Measurements from ENCODE around the gene EPHB1.

The EPHB1 gene

GRCh38 chr3:134918441-134918840 is 123.4 kb downstream of the EPHB1 start:
- DNase-seq: no peak

DNA sequence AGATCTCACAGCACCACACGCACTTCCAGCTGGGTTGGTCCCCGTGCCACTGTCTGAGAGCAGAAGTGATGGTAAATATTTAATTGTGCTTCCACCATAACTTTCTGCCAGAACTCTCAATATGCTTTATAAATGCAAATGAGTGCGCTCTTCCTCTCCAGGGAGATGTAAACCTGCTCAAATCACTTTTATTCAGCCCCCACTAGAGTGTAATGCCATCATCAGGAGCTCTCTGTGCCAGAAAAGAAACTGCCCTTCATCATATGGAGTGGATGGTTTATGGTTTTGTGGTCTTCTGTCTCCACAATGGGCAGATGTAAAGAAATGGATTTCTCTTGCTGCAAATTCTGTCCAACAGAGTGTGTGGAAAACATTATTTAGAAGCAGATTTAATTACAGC is 127.0 kb downstream of the EPHB1 start:
- DNase-seq: no peak

DNA sequence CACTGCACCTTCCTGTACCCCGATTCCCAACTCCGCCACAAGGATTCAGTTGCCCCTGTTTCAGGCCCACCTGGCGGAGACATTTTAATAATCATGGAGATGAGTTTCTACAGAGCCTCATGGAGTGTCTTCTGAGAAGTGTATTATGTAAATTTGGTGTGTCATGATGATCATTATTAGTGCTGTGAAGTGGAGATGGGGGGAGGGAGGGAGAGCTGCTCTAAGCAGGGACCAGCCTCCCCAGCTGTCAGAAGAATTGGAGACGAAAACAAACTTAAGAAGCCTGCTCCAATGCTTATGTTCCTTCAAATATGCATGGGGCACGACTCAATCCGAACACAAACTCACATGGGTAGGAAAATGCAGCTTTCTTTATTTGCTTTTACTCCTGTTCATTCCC is 127.8 kb downstream of the EPHB1 start:
- DNase-seq: no peak

- DNase-seq: no peak
Observed at GRCh38 chr3:134923286-134923685, 128.2 kb downstream of the EPHB1 start.

DNA sequence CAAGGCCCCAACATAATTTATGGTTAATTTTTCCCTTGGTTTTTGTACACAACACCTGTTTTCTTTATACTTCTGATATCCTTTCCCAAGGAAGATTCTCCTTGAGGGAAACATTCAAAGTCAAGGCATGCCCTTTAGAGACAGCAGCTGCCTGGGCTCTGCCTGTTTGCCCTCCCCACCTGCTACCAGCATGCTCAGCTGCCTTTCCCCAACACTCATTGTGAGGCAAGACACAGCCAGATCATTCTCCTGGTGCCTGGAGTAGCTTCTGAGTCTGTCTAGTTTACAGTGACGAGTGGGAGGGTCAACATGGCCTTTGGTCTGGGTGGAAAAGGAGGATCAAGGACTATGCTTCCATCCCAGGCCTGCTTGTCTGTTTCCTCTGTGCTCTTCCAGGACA is 132.5 kb downstream of the EPHB1 start:
- DNase-seq: no peak

DNA sequence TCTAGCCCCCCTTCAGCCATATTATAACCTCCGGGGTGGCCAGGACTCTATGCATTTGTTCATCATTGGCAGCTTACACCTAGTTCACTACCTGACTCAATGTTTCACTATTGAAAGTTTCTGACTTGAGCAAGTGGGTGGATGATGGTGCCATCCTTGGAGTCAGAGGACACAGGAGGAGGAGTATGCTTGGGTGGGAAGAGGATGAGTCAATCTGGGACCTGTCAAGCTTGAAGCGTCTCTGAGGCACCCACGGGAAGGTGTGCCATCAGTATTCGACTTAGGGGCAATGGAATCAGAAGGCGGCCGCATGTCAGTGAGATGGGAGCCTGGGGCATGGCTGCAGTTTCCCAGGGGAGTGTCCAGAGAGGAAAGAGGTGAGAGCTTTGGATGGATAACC is 133.3 kb downstream of the EPHB1 start:
- DNase-seq: no peak

GRCh38 chr3:134928819-134929218 is 133.8 kb downstream of the EPHB1 start:
- DNase-seq: no peak

DNA sequence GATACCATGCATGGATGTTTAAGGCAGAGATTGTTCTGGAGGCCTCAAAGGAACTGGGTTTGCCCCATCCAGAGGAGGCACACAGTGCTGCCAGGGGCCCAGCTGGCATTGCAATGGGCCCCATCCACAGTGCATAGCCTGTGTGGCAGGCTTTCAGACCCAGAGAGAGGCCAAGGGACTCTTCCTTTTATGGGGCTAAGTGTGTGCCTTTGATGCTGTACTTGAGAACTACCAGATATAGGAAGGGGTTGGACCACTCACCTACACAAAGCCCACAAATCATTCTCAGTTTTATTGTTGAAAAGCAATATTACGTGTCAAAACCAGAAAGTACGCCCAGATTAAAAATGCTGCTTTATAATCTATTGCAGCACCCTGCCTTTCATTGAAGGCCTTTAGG is 134.9 kb downstream of the EPHB1 start:
- DNase-seq: no peak

DNA sequence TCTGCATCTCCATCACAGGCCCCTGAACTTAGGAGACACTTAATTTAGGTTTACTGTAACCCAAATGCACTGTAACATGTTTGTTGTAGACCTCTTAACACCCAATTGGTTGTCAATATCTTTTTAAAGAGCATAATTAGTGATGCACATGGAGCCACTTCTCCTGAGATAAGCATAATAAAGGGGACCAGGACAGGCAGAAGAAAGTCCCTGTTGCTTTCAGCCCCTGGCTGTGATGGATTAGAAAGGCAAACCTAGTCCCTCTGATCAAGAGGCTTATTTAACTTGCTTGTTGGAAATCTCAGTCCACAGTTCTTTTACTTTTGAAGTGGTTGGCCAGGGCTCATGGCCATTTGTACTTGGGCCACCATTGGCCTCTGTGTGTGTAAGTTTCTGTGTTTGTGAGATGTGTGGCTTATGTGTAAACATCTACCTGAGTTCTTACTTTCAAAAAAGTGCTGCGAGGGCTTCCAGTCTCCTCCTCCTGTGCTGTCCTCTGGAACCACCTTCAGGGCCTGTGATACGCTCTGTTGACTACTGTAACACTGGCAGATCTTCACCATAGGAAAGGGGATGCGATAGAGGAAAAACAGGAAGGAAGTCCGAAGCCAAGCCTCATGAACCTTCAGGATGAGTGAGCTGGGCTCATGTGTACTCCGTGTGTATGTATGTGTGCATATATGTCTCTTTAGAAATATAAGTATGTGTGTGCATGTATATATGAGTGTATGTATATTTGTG is 136.2 kb downstream of the EPHB1 start:
- no peak for DNase-seq

GRCh38 chr3:134932035-134932434 is 137.0 kb downstream of the EPHB1 start:
- no peak for DNase-seq

DNA sequence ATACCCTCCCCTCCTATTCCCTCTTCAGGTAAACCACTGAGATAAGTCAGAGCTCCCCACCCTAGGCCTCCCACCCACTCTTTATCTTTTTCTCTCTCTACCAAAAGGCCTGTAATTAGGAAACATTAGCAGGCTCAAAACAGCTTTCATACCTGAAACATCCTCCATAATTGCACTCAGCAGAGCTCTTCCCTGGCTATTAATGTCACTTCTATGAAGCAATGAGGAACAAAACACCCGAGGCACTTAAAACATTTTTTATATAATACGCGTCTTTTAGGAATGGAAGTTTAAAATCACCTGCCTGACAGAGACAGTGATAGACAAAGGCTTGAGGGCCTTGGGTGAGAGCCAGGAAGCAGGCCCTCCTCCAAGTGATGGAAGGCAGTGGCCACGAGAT is 138.9 kb downstream of the EPHB1 start:
- no peak for DNase-seq

GRCh38 chr3:134934933-134935332 is 139.9 kb downstream of the EPHB1 start:
- no peak for DNase-seq

GRCh38 chr3:134937256-134938028 is 142.4 kb downstream of the EPHB1 start:
- DNase-seq: no peak

GRCh38 chr3:134938029-134938525 is 143.0 kb downstream of the EPHB1 start:
- DNase-seq: no peak

GRCh38 chr3:134939978-134940377 is 144.9 kb downstream of the EPHB1 start:
- no peak for DNase-seq

GRCh38 chr3:134941820-134942219 is 146.8 kb downstream of the EPHB1 start:
- DNase-seq: no peak

- no peak for DNase-seq
Observed at GRCh38 chr3:134944429-134944828, 149.4 kb downstream of the EPHB1 start.

- DNase-seq: no peak
Observed at GRCh38 chr3:134949150-134949549, 154.1 kb downstream of the EPHB1 start.

DNA sequence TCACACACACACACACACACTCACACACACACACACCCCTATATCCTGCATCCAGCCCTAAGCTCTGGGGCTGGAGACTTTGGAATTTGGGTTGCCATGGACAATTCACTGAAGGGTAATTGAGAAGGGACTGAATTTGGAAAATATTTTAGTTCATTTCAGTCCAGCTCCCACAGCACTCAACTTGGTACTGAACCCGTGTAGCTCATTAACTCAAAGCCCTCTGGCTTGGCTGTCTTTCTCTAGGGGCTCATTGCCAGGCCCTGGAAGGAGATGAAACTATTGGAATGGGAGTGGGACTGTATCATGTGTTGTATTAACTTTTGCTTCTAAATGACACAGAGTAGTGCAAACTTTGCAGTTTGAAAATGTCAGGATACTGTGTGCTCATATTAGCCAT is 157.3 kb downstream of the EPHB1 start:
- DNase-seq: no peak

GRCh38 chr3:134955874-134956273 is 160.8 kb downstream of the EPHB1 start:
- no peak for DNase-seq

DNA sequence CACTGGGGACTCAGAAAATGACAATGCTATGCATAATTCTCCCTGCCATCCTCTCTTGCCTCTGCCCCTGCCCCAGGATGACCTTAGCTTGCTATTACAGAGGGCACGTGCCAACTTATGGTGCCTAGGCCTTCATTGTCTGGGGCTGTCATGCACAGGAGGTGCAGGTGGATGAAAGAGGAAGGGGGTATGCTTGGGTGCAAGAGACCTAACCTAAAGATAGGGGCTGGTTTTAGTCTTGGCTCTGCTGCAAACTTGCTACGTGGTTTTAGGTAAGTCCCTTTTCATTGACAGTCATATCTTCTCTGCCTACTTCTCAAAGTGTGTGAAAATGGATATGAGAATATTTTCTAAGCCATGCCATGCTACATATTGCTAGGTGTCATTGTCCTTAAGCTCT is 161.3 kb downstream of the EPHB1 start:
- DNase-seq: no peak

DNA sequence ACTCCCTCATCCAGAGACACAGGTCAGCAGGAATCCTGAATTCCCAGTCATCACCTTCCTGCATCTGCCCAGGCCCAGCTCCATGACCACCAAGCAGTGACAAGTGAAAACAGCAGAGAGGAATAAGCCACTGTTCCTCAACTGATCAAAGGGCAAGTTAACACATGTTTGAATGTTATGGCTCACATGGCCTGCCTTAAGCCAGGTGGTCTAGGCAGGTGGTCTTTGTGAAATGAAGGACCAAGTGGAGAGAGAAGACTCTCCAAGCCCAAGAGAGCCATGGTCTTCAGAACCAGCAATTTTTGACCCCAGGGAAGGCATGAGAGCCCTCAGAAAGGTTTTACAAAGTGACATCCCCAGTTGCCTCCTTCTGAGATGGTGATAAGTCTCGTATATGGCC is 161.8 kb downstream of the EPHB1 start:
- DNase-seq: no peak

DNA sequence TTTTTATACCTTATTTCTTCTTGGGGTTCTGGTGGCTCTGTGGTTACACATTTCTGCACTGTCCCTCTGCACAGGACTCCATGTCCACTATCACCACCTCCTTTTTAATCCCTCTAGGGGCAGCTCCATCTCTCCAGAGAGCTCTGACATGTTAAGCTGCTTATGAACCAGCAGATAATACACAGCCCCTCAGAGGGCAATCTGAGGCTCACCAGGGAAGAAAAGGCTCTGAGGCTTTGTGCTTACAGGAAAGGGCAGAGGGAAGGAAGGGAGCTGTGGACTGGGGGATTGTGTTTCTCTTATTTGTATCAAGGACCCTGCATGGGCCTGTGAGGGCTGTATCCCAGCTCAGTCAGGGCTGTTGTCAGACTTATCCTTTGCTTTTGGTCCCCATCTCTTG is 164.5 kb downstream of the EPHB1 start:
- no peak for DNase-seq

DNA sequence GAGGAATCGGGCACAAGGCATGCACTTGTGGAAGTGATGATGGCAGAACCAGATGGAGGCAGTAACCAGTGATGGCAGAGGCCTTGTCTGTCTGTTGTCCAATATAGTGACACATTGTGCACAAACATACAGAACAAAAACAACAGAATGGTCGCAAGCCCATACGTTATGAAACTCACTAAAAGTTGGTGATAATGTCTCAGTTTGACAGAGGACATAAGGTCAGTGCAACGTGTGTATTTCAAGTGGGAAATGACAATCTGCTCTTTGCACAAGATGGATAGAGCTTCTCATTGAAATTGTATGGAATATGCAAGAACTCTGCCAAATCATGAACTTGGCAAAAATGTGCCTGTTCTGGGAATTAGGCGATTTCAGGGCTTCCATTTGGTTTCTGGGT is 169.2 kb downstream of the EPHB1 start:
- no peak for DNase-seq
